ENCODE measurements around the gene LIN52.
"Not testable (repeated sequence)": the region's sequence is repeated elsewhere in the genome, so short reads cannot be mapped to it uniquely, and the experiment has no call there.

The LIN52 gene

GRCh38 chr14:74111395-74112216, 26.9 kb downstream of the LIN52 start:
- H3K27ac Mint-ChIP-seq; H3K27me3 Mint-ChIP-seq (ENCODE audit: low read depth, poor library complexity); H3K4me1 Mint-ChIP-seq; DNase-seq; H3K9me3 Mint-ChIP-seq; H3K4me3 Mint-ChIP-seq: not testable (repeated sequence)
- TF ChIP-seq CTCF (IDR thresholded peaks at IDR 0.05): peak; percentile 49
- peaks cover 28% of the 10 kb centered on the region for H3K36me3 Mint-ChIP-seq (ENCODE audit: low read depth)

GRCh38 chr14:74125487-74125886, 40.7 kb downstream of the LIN52 start:
- not testable (repeated sequence) for H3K4me3 Mint-ChIP-seq; DNase-seq; H3K9me3 Mint-ChIP-seq; H3K4me1 Mint-ChIP-seq; H3K27ac Mint-ChIP-seq; H3K27me3 Mint-ChIP-seq (ENCODE audit: low read depth, poor library complexity)
- H3K36me3 Mint-ChIP-seq (ENCODE audit: low read depth): peaks cover 60% of the 10 kb centered on the region

- Mint-ChIP-seq H3K27me3 (ENCODE audit: low read depth, poor library complexity) (no peaks in the 10 kb centered on the region), H3K4me1 (no peaks in the 10 kb centered on the region), H3K4me3 (no peak overlapping the region), H3K36me3 (ENCODE audit: low read depth) (peaks cover 54% of the 10 kb centered on the region), H3K27ac (no peak overlapping the region), H3K9me3 (peaks cover 5% of the 10 kb centered on the region)
- no peak for DNase-seq
- TF ChIP-seq CTCF (IDR thresholded peaks at IDR 0.05): no peak
These were observed 41.7 kb downstream of the LIN52 start for GRCh38 chr14:74126315-74127013.

GRCh38 chr14:74127634-74128033, 42.9 kb downstream of the LIN52 start:
- no peak for DNase-seq
- TF ChIP-seq CTCF (IDR thresholded peaks at IDR 0.05): no peak
- H3K4me3 Mint-ChIP-seq: no peak overlapping the region
- H3K27ac Mint-ChIP-seq: no peak overlapping the region
- peaks cover 5% of the 10 kb centered on the region for H3K9me3 Mint-ChIP-seq
- no peaks in the 10 kb centered on the region for H3K4me1 Mint-ChIP-seq
- peaks cover 49% of the 10 kb centered on the region for H3K36me3 Mint-ChIP-seq (ENCODE audit: low read depth)
- no peaks in the 10 kb centered on the region for H3K27me3 Mint-ChIP-seq (ENCODE audit: low read depth, poor library complexity)

GRCh38 chr14:74133833-74134481, 49.2 kb downstream of the LIN52 start:
- no peak for TF ChIP-seq CTCF (IDR thresholded peaks at IDR 0.05)
- H3K9me3 Mint-ChIP-seq: no peaks in the 10 kb centered on the region
- H3K36me3 Mint-ChIP-seq (ENCODE audit: low read depth): peaks cover 10% of the 10 kb centered on the region
- H3K27me3 Mint-ChIP-seq (ENCODE audit: low read depth, poor library complexity): no peaks in the 10 kb centered on the region
- H3K27ac Mint-ChIP-seq: peak overlapping the region; percentile 70
- H3K4me1 Mint-ChIP-seq: peaks cover 29% of the 10 kb centered on the region
- no peak overlapping the region for H3K4me3 Mint-ChIP-seq
- DNase-seq: no peak

- H3K4me1 Mint-ChIP-seq: peaks cover 34% of the 10 kb centered on the region
- no peak overlapping the region for H3K4me3 Mint-ChIP-seq
- DNase-seq: no peak
- no peaks in the 10 kb centered on the region for H3K9me3 Mint-ChIP-seq
- H3K27me3 Mint-ChIP-seq (ENCODE audit: low read depth, poor library complexity): no peaks in the 10 kb centered on the region
- peaks cover 5% of the 10 kb centered on the region for H3K36me3 Mint-ChIP-seq (ENCODE audit: low read depth)
- peak overlapping the region; percentile 38 for H3K27ac Mint-ChIP-seq
- no peak for TF ChIP-seq CTCF (IDR thresholded peaks at IDR 0.05)
These were observed 49.7 kb downstream of the LIN52 start for GRCh38 chr14:74134484-74134883.
